RWPE1 (cell line): Measurements from ENCODE around the gene SRGN.

Source experiments
- CTCF ChIA-PET: fragments of 350-600 bp; sonication (Branson Sonifier 250); formaldehyde crosslinking; extraction: SDS; loops from one replicate; lab custom pipeline; 2021; lab: Yijun Ruan, JAX
- POLR2A ChIA-PET: fragments of 400-600 bp; formaldehyde crosslinking; extraction: SDS; loops from one replicate; lab custom pipeline; 2020; ENCODE audit warnings: antibody characterized with exemption; ENCODE audit not compliant: low non-redundant PET; lab: Yijun Ruan, JAX
- DNase-seq: peaks from one replicate; pipeline ENCODE4 v3.0.0; 2012; ENCODE audit warnings: low spot score
- H3K27ac ChIP-seq: fragments of 450-650 bp; 2 replicates; pipeline ENCODE4 v1.5.1; 2017
- TF ChIP-seq, protein P1 (sequence below): fragments of 450-650 bp; conservative IDR thresholded peaks from 2 replicates; pipeline ENCODE4 v1.5.1; 2017; ENCODE audit warnings: low read depth, mild to moderate bottlenecking

The SRGN gene

DNA sequence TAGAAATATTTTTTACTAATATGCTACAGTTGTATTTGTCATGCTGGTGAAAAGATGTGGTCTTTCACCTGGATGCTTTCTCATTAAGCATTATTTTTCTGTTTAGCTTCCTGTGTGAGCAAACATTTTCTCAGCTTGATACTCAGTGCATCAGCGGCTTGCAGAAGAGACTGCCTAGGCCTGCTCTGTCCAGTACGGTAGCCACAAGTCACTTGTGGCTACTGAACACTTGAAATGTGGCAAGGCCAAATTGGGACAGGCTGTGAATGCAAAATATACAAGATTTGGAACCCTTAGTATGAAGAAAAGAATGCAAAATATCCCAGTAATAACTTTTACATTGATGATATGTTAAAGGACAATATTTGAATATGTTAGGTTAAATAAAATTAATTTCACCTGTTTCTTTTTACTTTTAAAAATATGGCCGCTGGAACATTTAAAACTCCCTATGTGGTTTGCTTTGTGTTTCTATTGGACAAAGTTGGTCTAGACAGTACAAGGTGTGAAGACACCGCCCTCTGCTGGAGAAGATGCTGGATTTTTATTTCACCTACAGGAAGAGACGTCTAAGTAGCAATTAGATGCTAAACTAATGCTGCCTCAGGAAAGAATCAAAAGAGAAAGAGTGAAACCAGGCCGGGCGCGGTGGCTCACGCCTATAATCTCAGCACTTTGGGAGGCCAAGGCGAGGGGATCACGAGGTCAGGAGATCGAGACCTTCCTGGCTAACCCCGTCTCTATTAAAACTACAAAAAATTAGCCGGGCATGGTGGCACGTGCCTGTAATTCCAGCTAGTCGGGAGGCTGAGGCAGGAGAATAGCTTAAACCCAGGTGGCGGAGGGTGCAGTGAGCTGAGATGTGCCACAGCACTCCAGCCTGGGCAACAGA, 5.3 kb downstream of the SRGN start:
- peak; percentile 78 for DNase-seq
- H3K27ac ChIP-seq, result no peak overlapping the region
- TF ChIP-seq, protein P1, sequence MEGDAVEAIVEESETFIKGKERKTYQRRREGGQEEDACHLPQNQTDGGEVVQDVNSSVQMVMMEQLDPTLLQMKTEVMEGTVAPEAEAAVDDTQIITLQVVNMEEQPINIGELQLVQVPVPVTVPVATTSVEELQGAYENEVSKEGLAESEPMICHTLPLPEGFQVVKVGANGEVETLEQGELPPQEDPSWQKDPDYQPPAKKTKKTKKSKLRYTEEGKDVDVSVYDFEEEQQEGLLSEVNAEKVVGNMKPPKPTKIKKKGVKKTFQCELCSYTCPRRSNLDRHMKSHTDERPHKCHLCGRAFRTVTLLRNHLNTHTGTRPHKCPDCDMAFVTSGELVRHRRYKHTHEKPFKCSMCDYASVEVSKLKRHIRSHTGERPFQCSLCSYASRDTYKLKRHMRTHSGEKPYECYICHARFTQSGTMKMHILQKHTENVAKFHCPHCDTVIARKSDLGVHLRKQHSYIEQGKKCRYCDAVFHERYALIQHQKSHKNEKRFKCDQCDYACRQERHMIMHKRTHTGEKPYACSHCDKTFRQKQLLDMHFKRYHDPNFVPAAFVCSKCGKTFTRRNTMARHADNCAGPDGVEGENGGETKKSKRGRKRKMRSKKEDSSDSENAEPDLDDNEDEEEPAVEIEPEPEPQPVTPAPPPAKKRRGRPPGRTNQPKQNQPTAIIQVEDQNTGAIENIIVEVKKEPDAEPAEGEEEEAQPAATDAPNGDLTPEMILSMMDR, result peak; percentile 83
- ChIA-PET CTCF (interaction anchor here (0.6 to 5.3 kb wide), 14 partner anchors 21 to 1021 kb away, joined by 3 to 44 read pairs (median 4); no protein-coding TSS in a partner anchor), POLR2A (no interaction called here)

DNA sequence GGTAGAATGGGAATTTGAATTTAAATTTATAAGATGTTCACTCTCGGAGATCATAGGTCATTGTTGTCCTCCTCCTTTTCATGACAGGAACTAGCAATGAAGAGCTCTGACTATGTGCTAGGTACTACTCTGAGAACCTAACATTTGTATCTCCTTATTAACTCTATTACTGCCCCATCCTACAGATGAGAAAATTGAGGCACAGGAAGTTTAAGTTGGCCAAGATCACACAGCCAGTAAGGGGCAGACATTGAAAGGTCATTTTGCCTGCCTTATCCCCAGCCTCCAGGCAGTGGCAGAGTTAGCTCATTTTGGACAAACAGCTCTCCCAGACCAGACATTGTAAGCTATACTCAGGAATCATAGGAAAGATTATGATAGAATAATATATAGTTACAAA, 6.0 kb downstream of the SRGN start:
- CTCF ChIA-PET, result interaction anchor here (0.6 to 5.3 kb wide), 11 partner anchors 22 to 543 kb away, joined by 3 to 44 read pairs (median 4); no protein-coding TSS in a partner anchor
- no peak overlapping the region for H3K27ac ChIP-seq

DNA sequence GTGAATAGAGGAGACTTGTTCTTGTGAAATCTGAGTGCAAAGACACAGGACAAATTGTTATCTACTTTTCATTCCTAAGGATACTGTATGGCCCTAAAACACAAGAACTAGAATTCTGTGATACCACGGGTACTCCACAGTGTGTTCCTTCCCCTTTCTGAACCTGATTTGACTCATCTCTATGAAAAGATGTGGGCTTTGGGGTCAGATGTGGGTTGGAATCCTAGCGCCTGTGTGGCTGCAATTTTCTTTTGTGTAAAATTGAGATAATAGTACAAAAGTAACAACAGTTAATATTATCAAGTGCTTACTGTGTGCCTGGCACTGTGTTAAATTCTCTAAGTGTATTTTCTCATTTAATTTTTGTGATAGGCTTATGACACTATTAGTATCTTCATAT, 8.1 kb downstream of the SRGN start:
- no peak overlapping the region for H3K27ac ChIP-seq
- TF ChIP-seq, protein P1, result no peak
- no peak for DNase-seq
- CTCF ChIA-PET, result interaction anchor here (0.7 to 5.3 kb wide), 3 partner anchors 48 to 91 kb away, joined by 3 to 44 read pairs (median 4); no protein-coding TSS in a partner anchor
- POLR2A ChIA-PET, result no interaction called here

More for the DNA sequence above, 6.0 kb downstream of the SRGN start:
- DNase-seq, result no peak
- TF ChIP-seq, protein P1, result no peak
- POLR2A ChIA-PET, result no interaction called here

DNA sequence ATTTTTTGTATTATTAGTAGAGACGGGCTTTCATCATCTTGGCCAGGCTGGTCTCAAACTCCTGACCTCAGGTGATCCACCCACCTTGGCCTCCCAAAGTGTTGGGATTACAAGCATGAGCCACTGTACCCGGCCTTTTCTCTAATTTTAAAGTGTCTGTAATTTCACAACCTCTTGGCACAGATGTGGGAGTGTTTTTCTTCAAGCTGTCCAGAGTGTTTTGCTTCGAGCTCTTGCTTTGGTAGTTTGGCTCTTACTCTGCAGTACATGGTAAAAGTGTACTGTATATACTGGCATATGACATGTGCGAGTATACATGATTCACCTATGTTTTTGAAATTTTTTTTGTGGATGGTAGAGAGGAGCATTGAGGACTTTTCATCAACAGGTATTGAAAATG, 9.8 kb downstream of the SRGN start:
- no peak overlapping the region for H3K27ac ChIP-seq
- DNase-seq, result no peak
- POLR2A ChIA-PET, result no interaction called here
- CTCF ChIA-PET, result interaction anchor here (1.5 kb wide), 1 partner anchor 92 kb away, joined by 9 read pairs; no protein-coding TSS in a partner anchor
- TF ChIP-seq, protein P1, result no peak

DNA sequence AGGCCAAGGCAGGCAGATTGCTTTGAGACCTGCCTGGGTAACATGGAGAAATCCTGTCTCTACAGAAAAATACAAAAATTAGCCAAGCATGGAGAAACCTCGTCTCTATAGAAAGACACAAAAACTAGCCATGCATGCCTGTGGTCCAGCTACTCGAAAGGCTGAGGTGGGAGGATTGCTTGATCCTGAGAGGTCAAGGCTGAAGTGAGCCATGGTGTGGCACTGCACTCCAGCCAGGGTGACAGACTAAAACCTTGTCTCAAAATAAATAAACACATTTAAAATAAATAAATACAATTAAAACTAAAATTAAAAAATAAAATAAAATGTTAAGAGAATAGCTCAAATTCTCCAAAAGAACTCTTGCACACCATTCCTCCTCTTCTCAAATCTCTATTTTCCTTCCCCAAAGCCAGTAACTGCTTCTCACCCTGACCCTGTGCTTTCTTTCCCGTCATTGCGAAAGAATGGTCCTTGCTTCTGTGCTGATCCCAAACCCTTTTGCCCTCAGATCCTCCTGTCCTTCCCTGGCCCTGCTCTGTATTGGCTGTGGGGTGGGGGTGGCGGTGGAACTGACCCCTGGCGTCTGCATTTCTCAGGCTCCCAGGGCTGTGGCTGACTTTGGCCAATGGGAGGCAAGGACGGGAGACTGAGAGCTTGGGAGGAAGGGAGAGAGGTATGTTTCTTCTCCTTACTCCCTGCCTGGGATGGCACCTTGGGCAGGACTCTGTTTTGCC, 12.4 kb downstream of the SRGN start:
- ChIA-PET POLR2A (no interaction called here), CTCF (interaction anchor here (0.6 to 1.3 kb wide), 2 partner anchors 17 to 470 kb away, joined by 3 to 4 read pairs; no protein-coding TSS in a partner anchor)
- no peak for DNase-seq
- no peak overlapping the region for H3K27ac ChIP-seq
- TF ChIP-seq, protein P1, result no peak
